PFSK-1 (cell line): ENCODE measurements around the gene FAM53A.

Experiments used
- FOXP2 ChIP-seq: optimal IDR thresholded peaks from 2 replicates; pipeline ENCODE3; 2011; ENCODE audit warnings: borderline replicate concordance, control low read depth, inconsistent platforms; ENCODE audit not compliant: insufficient read depth; ENCODE audit errors: extremely low read length, extremely low read depth
- POLR2AphosphoS5 ChIP-seq: IDR thresholded peaks from 2 replicates; pipeline ENCODE4 v1.6.1; 2012; ENCODE audit warnings: low read depth, mild to moderate bottlenecking, control low read depth, low read length, moderate library complexity
- SIN3A ChIP-seq: IDR thresholded peaks from 2 replicates; pipeline ENCODE4 v1.6.1; 2012; ENCODE audit warnings: mild to moderate bottlenecking, low read length, moderate library complexity, borderline replicate concordance; ENCODE audit not compliant: insufficient read depth
- TAF1 ChIP-seq: IDR thresholded peaks from 2 replicates; pipeline ENCODE4 v1.6.1; 2012; ENCODE audit warnings: low read length, control low read depth, borderline replicate concordance; ENCODE audit not compliant: insufficient read depth
- TF ChIP-seq, protein P1 (sequence below), 2 experiments: IDR thresholded peaks; 2 replicates each; pipeline versions ENCODE4 v1.6.1 to v1.8.0; 2011 to 2012; ENCODE audit warnings: low read depth in 2 of 2, low read length in 2 of 2, control low read depth in 1 of 2, inconsistent platforms in 1 of 2, mild to moderate bottlenecking in 1 of 2, moderate library complexity in 1 of 2; ENCODE audit not compliant: insufficient read depth in 1 of 2

FAM53A gene

DNA sequence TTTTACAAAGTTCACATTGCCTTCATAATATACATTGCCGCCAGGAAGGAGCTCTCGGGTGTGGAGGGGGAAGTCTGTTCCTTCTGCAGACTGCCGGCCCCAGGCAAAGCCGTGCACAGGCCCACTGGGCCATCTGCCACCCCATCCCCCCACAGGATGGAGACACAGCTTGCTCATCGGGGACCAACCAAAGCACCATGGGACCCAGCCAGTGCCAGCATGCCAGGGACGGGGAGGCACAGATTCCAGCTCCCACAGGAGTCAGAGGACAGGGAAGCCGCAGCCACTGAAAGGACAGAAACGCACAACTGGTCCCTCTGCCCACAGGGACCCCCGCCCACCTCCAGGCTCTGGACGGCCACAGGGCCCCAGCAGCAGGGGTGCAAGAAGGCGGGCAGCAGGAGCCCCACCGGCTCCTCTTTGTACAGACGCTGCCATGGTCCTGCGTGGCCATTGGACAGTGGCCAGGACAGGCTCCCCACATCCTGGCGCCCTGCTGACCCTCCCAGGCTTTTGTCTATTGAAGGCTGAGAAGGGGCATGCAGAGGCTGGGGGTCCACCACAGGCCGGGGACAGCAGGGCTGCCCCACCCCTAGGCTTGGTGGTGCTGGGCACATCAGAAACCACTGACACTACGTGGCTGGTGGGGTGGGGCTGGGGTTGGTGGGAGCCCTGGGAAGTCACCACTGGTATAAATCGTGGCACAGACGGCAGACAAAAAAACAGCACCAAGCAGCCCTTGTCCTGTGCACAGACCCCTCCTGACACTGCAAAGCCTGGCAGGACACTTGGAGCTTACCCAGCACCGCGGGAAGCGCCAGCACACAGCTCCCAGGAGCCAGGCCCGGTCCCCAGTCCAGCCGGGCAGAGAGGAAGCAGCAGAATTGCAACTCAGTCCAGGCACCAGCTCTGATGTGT is 89.0 kb downstream of the FAM53A start:
- no peak for TF ChIP-seq SIN3A

DNA sequence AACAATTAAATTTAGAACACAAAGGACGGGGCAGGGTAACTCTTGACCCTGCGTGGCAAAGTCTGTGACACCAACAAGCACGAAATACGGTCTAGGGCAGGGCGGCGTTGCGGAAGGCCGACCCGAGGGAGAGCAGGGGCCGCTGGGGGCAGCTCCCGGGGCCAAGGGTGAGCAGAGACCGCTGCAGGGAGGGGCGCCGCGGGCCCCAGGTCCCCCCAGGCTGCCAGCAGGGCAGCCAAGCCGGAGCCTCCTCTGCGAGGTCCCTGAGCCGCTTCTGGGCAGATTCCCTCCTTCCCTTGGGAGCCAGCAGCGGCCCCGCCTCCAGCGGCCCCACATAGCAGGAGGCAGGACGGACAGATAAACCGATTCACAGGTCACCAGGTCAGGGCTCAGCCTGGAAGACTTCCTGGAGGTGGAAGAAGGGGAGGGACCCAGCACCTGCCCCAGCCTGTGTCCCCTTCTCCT is 90.2 kb downstream of the FAM53A start:
- no peak for TF ChIP-seq POLR2AphosphoS5
- TF ChIP-seq TAF1, result no peak
- TF ChIP-seq, protein P1, sequence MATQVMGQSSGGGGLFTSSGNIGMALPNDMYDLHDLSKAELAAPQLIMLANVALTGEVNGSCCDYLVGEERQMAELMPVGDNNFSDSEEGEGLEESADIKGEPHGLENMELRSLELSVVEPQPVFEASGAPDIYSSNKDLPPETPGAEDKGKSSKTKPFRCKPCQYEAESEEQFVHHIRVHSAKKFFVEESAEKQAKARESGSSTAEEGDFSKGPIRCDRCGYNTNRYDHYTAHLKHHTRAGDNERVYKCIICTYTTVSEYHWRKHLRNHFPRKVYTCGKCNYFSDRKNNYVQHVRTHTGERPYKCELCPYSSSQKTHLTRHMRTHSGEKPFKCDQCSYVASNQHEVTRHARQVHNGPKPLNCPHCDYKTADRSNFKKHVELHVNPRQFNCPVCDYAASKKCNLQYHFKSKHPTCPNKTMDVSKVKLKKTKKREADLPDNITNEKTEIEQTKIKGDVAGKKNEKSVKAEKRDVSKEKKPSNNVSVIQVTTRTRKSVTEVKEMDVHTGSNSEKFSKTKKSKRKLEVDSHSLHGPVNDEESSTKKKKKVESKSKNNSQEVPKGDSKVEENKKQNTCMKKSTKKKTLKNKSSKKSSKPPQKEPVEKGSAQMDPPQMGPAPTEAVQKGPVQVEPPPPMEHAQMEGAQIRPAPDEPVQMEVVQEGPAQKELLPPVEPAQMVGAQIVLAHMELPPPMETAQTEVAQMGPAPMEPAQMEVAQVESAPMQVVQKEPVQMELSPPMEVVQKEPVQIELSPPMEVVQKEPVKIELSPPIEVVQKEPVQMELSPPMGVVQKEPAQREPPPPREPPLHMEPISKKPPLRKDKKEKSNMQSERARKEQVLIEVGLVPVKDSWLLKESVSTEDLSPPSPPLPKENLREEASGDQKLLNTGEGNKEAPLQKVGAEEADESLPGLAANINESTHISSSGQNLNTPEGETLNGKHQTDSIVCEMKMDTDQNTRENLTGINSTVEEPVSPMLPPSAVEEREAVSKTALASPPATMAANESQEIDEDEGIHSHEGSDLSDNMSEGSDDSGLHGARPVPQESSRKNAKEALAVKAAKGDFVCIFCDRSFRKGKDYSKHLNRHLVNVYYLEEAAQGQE (IDR thresholded peaks at IDR 0.05; ENCODE audit: insufficient read depth in 1 of 2, low read depth in 2 of 2, low read length in 2 of 2), result no peak
- TF ChIP-seq FOXP2, result no peak
- no peak for TF ChIP-seq SIN3A

DNA sequence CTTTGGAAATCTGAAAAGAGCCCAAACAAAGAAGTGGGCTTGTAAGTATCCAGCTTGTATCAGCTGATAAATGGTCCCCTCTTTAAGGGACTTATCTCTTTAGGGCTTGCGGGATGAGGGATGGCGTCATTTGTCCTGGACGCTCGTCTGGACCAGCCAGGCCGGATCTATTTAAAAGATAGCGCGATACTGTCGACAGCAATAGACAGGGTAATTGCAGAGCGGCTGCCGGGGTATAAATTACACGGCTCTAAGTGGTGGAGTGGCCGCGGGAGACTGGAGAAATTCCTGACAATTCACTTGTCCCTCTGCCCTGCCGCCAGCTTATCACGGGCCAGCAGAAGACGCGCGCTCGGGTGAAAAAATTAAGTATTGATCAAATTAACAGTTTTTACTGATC is 90.7 kb downstream of the FAM53A start:
- TF ChIP-seq FOXP2, result no peak

DNA sequence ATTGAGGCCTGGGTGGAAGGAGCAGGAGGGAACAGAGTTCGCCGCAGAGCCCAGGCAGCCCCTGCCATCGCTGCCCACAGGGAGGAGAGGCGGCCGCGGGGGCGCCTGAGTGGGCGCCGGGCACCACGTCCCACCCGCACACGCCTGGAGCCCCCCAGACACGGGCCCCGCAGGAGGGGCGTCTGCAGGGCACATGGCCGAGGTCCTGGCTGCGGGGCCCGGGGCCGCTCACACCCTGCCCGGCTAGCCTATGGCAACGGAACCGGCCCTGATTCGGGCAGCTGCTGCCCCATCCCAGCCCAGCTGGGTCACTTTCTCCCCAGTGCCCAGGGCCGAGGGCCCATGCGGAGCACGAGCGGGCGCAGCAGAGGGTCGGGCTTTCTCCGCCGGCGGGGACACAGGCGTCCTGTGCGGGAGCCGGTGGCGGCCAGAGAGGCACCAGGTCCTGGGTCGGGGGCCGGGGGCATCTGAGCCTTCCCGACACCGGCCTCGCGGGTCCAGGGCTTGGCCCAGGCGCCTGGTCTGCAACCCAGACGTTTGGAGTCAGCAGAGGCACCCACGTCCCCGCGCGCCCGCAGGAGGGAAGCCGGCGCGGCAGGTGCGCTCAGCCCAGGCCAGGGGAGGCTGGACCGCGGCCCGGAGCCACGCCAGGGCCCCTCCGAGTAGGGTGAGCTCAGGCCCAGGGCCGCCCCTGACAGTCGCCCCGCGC is 91.2 kb downstream of the FAM53A start:
- TF ChIP-seq FOXP2 (no peak), POLR2AphosphoS5 (no peak), TAF1 (no peak), SIN3A (no peak)
- TF ChIP-seq, protein P1 (IDR thresholded peaks at IDR 0.05; ENCODE audit: insufficient read depth in 1 of 2, low read depth in 2 of 2, low read length in 2 of 2), result no peak

DNA sequence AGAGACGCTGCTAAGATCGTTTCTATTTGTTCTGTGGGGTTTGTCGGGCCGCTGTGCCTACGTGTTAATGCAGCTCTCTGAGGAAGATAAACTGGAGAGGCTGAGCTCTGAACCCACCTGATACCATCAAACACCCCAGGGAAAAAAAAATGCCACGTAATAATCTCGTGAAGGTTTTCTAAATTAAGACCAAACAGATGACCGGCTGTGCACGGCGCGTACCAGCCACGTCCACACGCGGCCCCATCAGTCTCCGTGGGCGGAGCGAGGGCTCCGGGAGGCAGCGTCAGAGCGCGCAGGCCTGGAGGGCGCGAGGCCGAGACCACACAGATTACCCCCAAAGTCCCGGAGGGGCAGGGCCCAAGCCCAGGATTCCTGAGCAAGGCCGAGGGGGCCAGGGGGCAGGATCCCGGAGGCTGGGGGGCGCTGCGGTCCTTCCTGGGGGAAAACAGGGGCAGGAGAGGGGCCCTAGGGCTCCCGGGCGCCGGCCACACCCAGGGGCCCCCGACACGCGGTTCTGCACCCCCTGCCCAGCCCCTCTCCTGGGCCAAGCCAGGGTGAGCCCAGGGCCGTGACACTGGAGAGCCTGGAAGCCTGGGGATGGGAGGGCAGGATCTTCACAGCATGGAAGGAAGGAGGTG is 91.9 kb downstream of the FAM53A start:
- TF ChIP-seq FOXP2 (no peak), SIN3A (no peak), POLR2AphosphoS5 (no peak), TAF1 (no peak)
- TF ChIP-seq, protein P1 (IDR thresholded peaks at IDR 0.05; ENCODE audit: insufficient read depth in 1 of 2, low read depth in 2 of 2, low read length in 2 of 2), result no peak

DNA sequence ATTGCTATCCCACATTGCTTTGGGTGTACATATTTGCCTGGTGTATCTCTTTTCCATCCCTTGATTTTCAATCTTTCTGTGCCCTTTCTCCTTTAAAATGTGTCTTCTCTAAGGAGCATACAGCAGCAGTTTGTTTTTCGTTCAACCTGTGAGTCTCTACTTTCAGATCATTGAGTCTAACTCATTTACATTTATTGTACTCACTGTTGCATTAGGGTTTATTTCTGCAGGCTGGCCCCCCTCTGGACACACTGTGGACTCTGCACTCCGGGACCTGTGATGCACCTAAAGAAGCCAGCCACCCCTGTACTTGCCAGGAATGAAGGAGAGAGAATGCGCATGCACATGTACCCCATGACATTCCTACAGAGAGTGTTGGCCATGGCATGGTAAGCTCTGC is 93.0 kb downstream of the FAM53A start:
- TF ChIP-seq SIN3A (no peak), POLR2AphosphoS5 (no peak)
- TF ChIP-seq, protein P1 (IDR thresholded peaks at IDR 0.05; ENCODE audit: insufficient read depth in 1 of 2, low read depth in 2 of 2, low read length in 2 of 2), result no peak
